PC-3 (cell line): ENCODE results near the gene PPP1R1C.

Experiments used
- EZH2 ChIP-seq: fragments of 300-600 bp; sonication (generic); IDR thresholded peaks from one replicate; pipeline ENCODE4 v1.6.1; 2017; ENCODE audit warnings: antibody characterized with exemption, mild to moderate bottlenecking, low read length; ENCODE audit not compliant: unreplicated experiment
- EZH2phosphoT487 ChIP-seq: fragments of 300-600 bp; sonication (generic); IDR thresholded peaks from 2 replicates; pipeline ENCODE4 v1.6.1; 2018; ENCODE audit warnings: mild to moderate bottlenecking, antibody characterized with exemption, low read length, borderline replicate concordance
- TF ChIP-seq, protein P1 (sequence below): fragments of 300-600 bp; sonication (generic); conservative IDR thresholded peaks from 2 replicates; pipeline ENCODE4 v1.5.1; 2017; ENCODE audit warnings: antibody characterized with exemption, low read depth, mild to moderate bottlenecking, low read length

DNA sequence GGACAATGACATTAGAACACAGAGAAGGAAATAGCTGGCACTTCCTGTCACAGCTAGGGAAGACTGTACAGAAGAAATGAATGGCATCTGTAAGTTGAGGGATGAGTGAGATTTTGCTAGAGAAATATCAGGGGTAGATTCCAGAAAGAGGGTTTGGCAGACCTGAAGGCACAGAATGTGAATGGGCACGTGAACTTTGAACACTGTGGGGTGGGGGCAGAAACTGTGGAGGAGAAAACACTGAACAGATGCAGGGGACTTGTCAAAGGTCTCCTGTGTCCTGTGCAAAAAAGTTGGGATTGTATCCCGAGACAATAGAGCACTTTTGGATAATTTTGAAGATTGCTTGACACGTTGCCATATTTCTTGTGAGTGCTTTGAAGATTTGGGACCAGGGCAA lies 88.0 kb downstream of the PPP1R1C start:
- TF ChIP-seq, protein P1, sequence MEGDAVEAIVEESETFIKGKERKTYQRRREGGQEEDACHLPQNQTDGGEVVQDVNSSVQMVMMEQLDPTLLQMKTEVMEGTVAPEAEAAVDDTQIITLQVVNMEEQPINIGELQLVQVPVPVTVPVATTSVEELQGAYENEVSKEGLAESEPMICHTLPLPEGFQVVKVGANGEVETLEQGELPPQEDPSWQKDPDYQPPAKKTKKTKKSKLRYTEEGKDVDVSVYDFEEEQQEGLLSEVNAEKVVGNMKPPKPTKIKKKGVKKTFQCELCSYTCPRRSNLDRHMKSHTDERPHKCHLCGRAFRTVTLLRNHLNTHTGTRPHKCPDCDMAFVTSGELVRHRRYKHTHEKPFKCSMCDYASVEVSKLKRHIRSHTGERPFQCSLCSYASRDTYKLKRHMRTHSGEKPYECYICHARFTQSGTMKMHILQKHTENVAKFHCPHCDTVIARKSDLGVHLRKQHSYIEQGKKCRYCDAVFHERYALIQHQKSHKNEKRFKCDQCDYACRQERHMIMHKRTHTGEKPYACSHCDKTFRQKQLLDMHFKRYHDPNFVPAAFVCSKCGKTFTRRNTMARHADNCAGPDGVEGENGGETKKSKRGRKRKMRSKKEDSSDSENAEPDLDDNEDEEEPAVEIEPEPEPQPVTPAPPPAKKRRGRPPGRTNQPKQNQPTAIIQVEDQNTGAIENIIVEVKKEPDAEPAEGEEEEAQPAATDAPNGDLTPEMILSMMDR, result no peak
- no peak for TF ChIP-seq EZH2
- no peak for TF ChIP-seq EZH2phosphoT487
